Suprapubic skin (tissue), 4 donors: ENCODE measurements around the gene MOGAT3.

Source experiments
- EP300 ChIP-seq: sonication (generic); formaldehyde crosslinking; IDR thresholded peaks from one replicate; pipeline ENCODE4 v1.6.1; 2017; ENCODE audit warnings: antibody characterized with exemption
- POLR2A ChIP-seq, 2 donors: fragments of 450-650 bp; IDR thresholded peaks; one replicate each; pipeline ENCODE4 v1.6.1; 2017; ENCODE audit warnings: antibody characterized with exemption in 2 of 2, mild to moderate bottlenecking in 2 of 2, moderate library complexity in 2 of 2
- POLR2AphosphoS5 ChIP-seq, 3 donors: sonication (generic); formaldehyde crosslinking; IDR thresholded peaks; one replicate each; pipeline ENCODE4 v1.6.1; 2017; ENCODE audit warnings: antibody characterized with exemption in 3 of 3
- TF ChIP-seq, protein P1 (sequence below), 2 donors: fragments of 200-600 bp in 1 of 2; fragments of 450-650 bp in 1 of 2; sonication (generic) in 1 of 2; IDR thresholded peaks; one replicate each; pipeline ENCODE4 v1.5.1; 2016 to 2019; ENCODE audit warnings: antibody characterized with exemption in 2 of 2, mild to moderate bottlenecking in 1 of 2, moderate library complexity in 1 of 2

DNA sequence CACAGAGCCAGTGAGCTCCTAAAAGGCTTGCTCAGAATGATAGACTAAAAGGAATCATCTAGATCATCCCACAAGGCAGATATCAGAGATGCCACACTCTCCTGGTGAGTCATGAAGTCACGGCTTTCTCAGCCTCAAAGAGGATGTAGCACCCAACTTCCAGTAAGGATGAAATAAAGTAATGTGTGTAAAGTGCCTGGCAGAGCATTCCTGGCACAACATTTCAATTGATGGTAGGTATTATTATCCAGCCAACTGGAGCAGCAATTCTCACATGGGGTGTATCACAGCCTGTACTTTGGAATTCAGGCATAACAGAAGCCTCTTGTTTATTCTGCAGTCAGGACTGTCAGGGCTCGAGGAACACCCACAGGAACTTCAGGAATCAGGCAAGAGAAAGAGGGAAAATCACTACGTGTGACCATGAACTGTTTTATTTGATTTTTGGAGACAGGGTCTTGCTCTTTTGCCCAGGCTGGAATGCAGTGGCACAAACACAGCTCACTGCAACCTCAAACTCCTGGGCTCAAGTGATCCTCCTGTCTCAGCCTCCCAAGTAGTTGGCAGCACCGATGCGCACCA is 15.5 kb downstream of the MOGAT3 start:
- TF ChIP-seq, protein P1, sequence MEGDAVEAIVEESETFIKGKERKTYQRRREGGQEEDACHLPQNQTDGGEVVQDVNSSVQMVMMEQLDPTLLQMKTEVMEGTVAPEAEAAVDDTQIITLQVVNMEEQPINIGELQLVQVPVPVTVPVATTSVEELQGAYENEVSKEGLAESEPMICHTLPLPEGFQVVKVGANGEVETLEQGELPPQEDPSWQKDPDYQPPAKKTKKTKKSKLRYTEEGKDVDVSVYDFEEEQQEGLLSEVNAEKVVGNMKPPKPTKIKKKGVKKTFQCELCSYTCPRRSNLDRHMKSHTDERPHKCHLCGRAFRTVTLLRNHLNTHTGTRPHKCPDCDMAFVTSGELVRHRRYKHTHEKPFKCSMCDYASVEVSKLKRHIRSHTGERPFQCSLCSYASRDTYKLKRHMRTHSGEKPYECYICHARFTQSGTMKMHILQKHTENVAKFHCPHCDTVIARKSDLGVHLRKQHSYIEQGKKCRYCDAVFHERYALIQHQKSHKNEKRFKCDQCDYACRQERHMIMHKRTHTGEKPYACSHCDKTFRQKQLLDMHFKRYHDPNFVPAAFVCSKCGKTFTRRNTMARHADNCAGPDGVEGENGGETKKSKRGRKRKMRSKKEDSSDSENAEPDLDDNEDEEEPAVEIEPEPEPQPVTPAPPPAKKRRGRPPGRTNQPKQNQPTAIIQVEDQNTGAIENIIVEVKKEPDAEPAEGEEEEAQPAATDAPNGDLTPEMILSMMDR (IDR thresholded peaks at IDR 0.05) = no peak
- TF ChIP-seq POLR2A (IDR thresholded peaks at IDR 0.05) (no peak), POLR2AphosphoS5 (IDR thresholded peaks at IDR 0.05) (no peak), EP300 (no peak)
